GM19463 (cell line): Measurements from ENCODE around the gene ANKDD1B.
A peak's percentile ranks its signal among the peaks of the same experiment; 100 is the strongest.
"Not testable (repeated sequence)": the region's sequence is repeated elsewhere in the genome, so short reads cannot be mapped to it uniquely, and the experiment has no call there.

Source experiments
- ATAC-seq: cut with Tn5 transposase; IDR thresholded peaks from one replicate; pipeline ENCODE4 v1.9.1; 2021; ENCODE audit warnings: mild to moderate bottlenecking, moderate library complexity; ENCODE audit not compliant: unreplicated experiment

Gene ANKDD1B

DNA sequence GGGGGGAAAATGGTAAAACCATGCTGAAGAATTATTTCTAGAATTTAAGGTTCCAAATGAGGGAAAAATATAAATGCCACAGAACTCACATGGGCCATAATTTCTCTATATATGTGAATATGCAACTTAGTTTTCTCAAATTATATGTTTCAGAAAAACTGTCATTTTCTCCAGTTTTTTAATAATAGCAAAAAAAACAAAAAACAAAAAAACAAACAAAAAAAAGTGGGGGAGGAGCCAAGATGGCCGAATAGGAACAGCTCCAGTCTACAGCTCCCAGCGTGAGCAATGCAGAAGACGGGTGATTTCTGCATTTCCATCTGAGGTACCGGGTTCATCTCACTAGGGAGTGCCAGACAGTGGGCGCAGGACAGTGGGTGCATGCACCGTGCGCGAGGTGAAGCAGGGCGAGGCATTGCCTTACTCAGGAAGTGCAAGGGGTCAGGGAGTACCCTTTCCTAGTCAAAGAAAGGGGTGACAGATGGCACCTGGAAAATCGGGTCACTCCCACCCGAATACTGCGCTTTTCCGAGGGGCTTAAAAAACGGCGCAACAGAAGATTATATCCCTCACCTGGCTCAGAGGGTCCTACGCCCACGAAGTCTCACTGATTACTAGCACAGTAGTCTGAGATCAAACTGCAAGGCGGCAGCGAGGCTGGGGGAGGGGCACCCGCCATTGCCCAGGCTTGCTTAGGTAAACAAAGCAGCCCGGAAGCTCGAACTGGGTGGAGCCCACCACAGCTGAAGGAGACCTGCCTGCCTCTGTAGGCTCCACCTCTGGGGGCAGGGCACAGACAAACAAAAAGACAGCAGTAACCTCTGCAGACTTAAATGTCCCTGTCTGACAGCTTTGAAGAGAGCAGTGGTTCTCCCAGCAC is 84.5 kb downstream of the ANKDD1B start:
- ATAC-seq, result not testable (repeated sequence)

DNA sequence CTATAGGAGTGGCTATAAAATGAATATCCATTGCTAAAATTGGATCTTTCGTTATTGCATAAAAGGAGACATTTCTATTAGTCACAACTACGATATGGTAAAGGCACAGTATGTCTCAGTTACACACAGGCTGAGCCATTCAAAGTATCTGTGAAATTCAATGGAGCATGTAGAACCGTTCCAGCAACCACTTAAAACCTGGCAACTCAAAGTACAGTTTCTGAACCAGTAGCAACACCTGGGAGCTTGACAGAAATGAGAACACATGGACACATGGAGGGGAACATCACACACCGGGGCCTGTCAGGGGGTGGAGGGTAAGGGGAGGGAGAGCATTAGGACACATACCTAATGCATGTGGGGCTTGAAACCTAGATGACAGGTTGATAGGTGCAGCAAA is 90.6 kb downstream of the ANKDD1B start:
- ATAC-seq, result no peak

DNA sequence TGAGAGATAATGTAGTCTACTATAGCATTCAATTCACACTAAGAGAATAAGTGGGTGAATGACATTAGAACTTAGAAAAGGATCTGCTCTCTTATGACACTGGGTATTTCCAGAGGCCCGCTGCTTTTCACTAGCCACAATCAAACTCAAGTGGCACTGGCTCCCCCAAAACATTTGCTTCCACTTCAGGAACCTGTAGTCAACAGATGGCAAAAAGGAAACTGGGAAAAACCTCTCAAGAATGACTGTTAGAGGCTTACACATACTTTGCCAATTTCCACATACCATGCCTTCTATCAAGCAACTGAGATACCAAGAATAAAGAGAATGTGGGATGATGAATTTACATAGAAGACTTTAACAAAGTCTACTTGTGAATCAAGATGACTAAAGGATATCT is 94.8 kb downstream of the ANKDD1B start:
- no peak for ATAC-seq

DNA sequence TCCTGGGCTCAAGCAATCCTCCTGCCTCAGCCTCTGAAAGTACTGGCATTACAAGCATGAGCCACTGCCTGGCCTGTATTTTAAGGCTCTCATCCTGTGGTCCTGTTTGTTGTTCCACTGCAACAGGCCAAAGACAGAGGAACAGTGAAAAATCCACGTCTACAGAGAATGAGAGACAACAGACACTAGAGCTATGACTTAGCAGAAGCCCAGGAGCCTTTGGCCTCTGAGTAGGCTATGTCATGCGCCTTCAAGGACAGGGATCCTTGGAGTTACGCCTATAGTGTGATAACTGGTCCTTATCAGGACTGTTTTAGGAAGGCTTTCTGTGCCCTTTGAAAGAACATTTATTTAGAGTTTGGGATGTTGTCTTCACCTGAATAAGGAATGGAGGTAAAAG is 95.5 kb downstream of the ANKDD1B start:
- ATAC-seq, result no peak

DNA sequence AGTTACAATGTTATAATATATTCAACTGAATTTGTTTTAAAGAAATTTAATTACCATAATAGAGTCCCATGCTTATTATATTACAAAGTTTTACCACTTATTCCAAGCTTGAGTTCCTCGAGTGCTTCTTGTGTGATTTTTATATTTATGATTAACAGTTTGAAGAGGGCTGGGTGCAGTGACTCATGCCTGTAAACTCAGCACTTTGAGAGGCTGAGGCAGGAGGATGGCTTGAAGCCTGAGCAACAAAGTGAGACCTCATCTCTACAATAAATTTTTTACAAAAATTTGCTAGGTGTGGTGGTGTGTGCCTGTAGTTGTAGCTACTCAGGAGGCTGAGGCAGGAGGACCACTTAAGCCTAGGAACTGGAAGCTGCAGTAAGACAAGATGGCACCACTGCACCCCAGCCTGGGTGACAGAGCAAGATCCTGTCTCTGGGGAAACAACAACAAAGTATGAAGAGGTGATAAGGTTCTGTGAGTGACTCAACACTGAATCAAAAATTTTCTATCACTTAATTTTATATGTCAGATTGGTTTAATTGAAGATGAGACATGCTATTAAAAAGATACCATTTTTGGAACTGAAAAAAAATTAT is 96.8 kb downstream of the ANKDD1B start:
- ATAC-seq, result no peak

DNA sequence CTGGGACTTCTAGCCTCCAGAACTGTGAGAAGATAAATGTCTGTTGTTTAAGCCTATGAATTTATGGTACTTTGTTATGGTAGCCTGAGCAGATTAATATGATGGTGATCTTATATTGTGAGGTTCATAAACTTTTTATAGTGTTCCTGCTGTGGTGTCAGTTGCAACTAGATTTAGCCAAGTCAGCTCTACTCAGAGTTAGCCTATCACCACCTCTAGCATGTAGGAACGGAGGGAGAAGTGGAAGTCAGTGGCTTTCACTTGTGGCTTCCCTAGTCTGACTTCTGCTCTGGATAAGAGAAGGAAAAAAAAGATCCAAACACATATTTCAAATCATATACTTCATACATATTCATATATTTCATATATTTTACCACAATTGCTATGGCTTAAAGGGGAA is 99.4 kb downstream of the ANKDD1B start:
- ATAC-seq, result no peak

DNA sequence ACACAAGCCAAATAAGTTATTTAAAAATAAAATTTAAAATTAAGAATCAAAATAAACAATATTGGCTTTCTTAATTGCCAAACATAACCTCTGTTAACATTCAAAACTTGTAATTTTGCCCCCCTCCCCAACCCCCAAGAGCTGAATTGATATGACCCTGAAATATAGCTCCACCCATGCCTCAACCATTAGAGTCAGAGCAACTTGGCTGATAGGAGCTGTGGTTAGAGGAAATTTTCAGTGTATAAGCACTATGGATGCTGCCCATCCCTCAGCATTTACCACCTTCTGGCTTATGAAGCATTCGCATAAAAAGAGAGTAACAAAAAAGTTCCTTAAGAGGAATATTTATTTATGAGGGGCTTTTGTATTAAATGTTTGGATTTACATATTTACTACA is 99.9 kb downstream of the ANKDD1B start:
- ATAC-seq, result no peak

DNA sequence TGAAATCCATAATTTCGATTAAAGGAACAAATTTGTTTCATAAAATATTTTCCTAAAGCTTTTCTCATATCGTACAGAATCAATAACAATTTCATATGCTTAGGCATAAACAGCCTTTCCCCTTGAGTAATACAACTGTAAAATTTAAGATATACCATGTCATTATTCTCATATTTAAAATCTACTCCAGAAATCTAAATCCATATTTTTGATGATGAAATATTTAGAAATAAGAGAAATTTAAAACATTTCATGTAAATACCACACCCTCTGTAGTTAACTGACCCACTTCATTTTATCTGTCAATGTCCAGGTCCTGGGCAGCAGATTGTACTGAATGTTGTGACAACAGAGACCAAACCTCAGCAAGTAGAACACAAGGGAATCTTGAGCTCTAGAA is 100.8 kb downstream of the ANKDD1B start:
- ATAC-seq, result no peak

DNA sequence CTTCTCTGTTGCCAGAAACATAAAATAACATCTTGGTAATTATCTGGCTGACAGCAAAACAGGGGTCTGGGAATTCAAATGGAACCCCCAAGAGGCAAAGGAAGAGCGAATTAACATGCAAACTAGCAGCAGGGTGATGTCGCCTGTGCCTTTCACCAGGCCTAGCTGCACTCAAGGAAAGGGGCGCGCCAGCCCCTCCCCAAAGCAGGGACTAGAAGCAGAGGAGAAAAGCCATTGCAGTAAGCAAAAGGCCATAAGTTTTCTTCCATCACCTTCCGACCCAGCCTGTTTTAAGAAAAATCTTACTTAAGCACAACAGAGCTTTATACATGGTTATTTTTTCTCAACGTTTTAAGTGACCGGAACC is 105.4 kb downstream of the ANKDD1B start:
- peak; percentile 17 for ATAC-seq

DNA sequence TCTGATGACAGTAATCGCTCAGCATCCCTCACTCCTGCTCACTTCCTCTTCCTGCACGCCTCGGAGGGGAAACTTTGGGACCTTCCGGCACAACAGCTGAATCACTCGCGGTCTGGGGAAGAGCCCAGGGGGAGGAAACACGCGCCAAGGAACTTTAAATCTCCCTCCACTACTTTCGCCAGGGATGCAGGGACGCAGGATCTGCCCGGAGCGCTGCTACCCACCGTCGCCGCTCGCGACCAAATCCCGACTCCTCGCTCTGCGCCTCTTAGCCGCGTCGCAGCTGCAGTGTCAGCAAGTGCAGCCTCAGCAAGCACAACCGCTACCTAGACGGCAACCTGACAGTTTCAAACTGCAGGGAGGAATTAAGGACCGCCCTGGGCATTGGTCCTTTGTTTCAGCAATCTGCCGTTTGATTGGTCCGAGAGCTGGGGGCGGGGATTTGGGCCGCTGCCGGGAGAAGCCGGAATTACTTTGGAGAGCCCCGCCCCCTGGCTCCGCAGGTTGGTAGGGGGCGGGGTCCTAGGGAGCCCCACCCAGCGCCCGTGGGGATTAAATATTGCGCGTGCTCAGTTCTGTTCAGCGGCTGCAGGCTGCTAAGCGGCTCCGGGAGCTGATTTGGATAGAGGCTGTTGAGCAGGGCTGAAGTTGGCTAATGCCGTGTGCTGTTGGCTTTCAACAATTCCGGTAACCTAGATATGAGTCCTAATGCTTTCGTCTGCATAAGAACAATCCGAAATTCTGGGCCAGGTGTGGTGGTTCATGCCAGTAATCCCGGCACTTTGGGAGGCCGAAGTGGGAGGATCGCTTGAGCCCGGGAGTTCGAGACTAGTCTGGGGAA is 106.0 kb downstream of the ANKDD1B start, which contains the start of gene POC5:
POC5 (minus strand) TSS at position 356 of the 841 bp plus-strand sequence. CDS start 4,500 bp downstream, outside the sequence.
- ATAC-seq, result peak; percentile 90

DNA sequence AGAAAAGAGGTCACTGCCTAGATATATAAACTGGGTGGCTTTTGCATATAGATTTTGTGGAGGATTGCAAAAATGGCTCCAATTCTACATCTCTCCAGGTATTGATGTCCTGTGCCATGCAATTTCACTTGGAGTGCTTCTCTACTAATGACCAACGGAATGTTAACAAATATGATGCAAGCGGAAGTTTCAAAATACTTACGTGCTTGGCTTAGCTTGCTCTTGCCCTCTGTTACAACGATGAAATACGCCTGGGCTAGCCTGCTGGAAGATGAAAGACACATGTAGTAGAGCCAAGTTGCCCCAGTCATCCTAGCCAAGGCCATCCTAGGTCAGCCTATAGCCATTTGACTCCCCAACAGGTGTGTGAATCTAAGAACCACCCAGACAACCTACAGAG is 109.6 kb downstream of the ANKDD1B start:
- ATAC-seq, result no peak
